Keratinocyte (primary cell): ENCODE results near the gene DHTKD1. TPM values are rescaled to one million over a fixed set of nuclear protein-coding genes. Genes with fewer than 3 reads are reported as not detected.

Experiments used
- DNase-seq: peaks from one replicate; pipeline ENCODE4 v3.0.0-alpha.2; 2011; ENCODE audit warnings: low read depth, missing footprints, low spot score
- FAIRE-seq: peaks from 2 replicates; lab custom pipeline; 2011; peaks lifted over from hg19 to GRCh38; lab: Jason Lieb, UNC
- H2AFZ ChIP-seq: 2 replicates; pipeline ENCODE4 v1.6.0; 2012; ENCODE audit warnings: low read length, control low read depth, inconsistent platforms; ENCODE audit not compliant: control insufficient read depth
- H3K27ac ChIP-seq: 2 replicates; pipeline ENCODE4 v1.5.1; 2011; ENCODE audit warnings: low read length; ENCODE audit not compliant: control insufficient read depth, insufficient read depth
- H3K27me3 ChIP-seq: 3 replicates; pipeline ENCODE4 v1.6.0; 2011; ENCODE audit warnings: low read length; ENCODE audit not compliant: control insufficient read depth, insufficient read depth; ENCODE audit errors: extremely low read depth
- H3K36me3 ChIP-seq, 2 experiments: 2 replicates in 1 of 2; 3 replicates in 1 of 2; pipeline ENCODE4 v1.5.1; 2011; ENCODE audit warnings: low read length in 2 of 2, mild to moderate bottlenecking in 1 of 2; ENCODE audit not compliant: control insufficient read depth in 2 of 2, insufficient read depth in 2 of 2; ENCODE audit errors: extremely low read depth in 1 of 2
- H3K4me1 ChIP-seq: 3 replicates; pipeline ENCODE4 v1.5.1; 2011; ENCODE audit warnings: low read length; ENCODE audit not compliant: control insufficient read depth, insufficient read depth; ENCODE audit errors: extremely low read depth
- H3K4me2 ChIP-seq: 3 replicates; pipeline ENCODE4 v1.6.0; 2011; ENCODE audit warnings: low read depth, low read length; ENCODE audit not compliant: control insufficient read depth, insufficient read depth; ENCODE audit errors: extremely low read depth
- H3K4me3 ChIP-seq, 3 experiments: fragments of 200-600 bp in 1 of 3; sonication (generic) in 1 of 3; 2 replicates in 2 of 3; 3 replicates in 1 of 3; pipeline ENCODE4 v1.5.1; 2011 to 2016; ENCODE audit warnings: low read length in 3 of 3, mild to moderate bottlenecking in 3 of 3, control low read depth in 2 of 3, inconsistent platforms in 1 of 3, low read depth in 1 of 3, mixed read lengths in 1 of 3, mixed run types in 1 of 3, moderate library complexity in 1 of 3; ENCODE audit not compliant: control insufficient read depth in 2 of 3, insufficient read depth in 2 of 3; ENCODE audit errors: extremely low read depth in 1 of 3
- H3K79me2 ChIP-seq: 2 replicates; pipeline ENCODE4 v1.6.0; 2012; ENCODE audit warnings: low read length; ENCODE audit not compliant: control insufficient read depth, insufficient read depth
- H3K9ac ChIP-seq: 3 replicates; pipeline ENCODE4 v1.6.0; 2011; ENCODE audit warnings: low read length; ENCODE audit not compliant: control insufficient read depth, insufficient read depth; ENCODE audit errors: extremely low read depth
- H3K9me1 ChIP-seq: 3 replicates; pipeline ENCODE4 v1.6.0; 2011; ENCODE audit warnings: low read length; ENCODE audit not compliant: control insufficient read depth, insufficient read depth; ENCODE audit errors: extremely low read depth
- H3K9me3 ChIP-seq: 2 replicates; pipeline ENCODE4 v1.5.1; 2012; ENCODE audit warnings: low read depth, low read length; ENCODE audit not compliant: control insufficient read depth
- H4K20me1 ChIP-seq: 3 replicates; pipeline ENCODE4 v1.6.0; 2011; ENCODE audit warnings: low read length; ENCODE audit not compliant: control insufficient read depth, insufficient read depth; ENCODE audit errors: extremely low read depth
- EZH2 ChIP-seq: IDR thresholded peaks from one replicate; pipeline ENCODE4 v1.6.1; 2012; ENCODE audit warnings: inconsistent platforms, mild to moderate bottlenecking, low read length, moderate library complexity
- dilution Hi-C: fragments of 300-500 bp; cut with MboI; formaldehyde crosslinking; loops from one replicate; pipeline ENCODE4 v1.7.0; 2020; ENCODE audit warnings: low sequenced_read_pairs; ENCODE audit not compliant: extremely low pct_ligation_motif_present
- polyA plus RNA-seq, 5 experiments: library from polyadenylated mRNA; depleted of rRNA in 3 of 5; stranded (reverse) in 3 of 5; stranded (forward) in 1 of 5; unstranded in 1 of 5; fragments of >200 nt; gene quantifications; 1 replicate in 1 of 5; 2 replicates in 3 of 5; 3 replicates in 1 of 5; pipeline versions ENCODE4 v1.2.1 to v1.2.3, GENCODE V29; 2011 to 2012; ENCODE audit warnings: missing spikeins in 2 of 5, low read depth in 1 of 5, low replicate concordance in 1 of 5
- TF ChIP-seq, protein P1 (sequence below), 3 experiments: IDR thresholded peaks in 1 of 3; conservative IDR thresholded peaks in 1 of 3; optimal IDR thresholded peaks in 1 of 3; 2 replicates in 2 of 3; 3 replicates in 1 of 3; pipeline versions ENCODE3 to v1.5.1; 2011; ENCODE audit warnings: low read length in 3 of 3, mild to moderate bottlenecking in 3 of 3, moderate library complexity in 2 of 3, control low read depth in 1 of 3, inconsistent platforms in 1 of 3; ENCODE audit not compliant: insufficient read depth in 2 of 3; ENCODE audit errors: extremely low read depth in 1 of 3

The DHTKD1 gene
- polyA plus RNA-seq, 1 donor (not counting 4 experiments of a cell fraction or from before 2014, with no cell fraction given) = 12.8 TPM

DNA sequence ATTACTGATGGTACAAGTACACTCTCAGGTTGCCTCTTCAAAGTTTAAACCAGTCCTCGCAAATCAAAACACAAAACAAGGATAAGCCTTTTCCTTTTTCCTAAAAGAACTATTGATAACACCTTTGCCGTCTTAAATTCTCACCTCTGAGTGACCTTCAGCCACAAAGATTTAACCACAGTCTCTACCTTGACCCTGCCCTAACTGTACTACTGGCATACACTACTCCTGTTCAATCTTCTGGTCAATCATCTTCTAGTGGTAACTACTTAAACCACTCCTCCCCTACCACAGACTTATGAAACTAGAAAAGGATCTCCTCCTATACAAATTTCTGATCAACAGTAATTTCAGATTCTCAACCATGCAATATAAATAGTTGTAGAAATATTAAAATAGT is 41.2 kb upstream of the DHTKD1 start:
- Histone ChIP-seq H3K9me3 (no peaks in the 10 kb centered on the region), H3K27me3 (no peaks in the 10 kb centered on the region), H3K4me1 (peaks cover under 1% of the 10 kb centered on the region), H3K4me3 (no peak overlapping the region), H3K9me1 (no peaks in the 10 kb centered on the region), H3K79me2 (peaks cover 67% of the 10 kb centered on the region), H2AFZ (no peak overlapping the region), H3K36me3 (peaks cover 11 to 15% of the 10 kb centered on the region in 2 experiments), H3K4me2 (no peak overlapping the region), H3K27ac (no peak overlapping the region), H4K20me1 (no peaks in the 10 kb centered on the region), H3K9ac (no peak overlapping the region)
- TF ChIP-seq, protein P1, sequence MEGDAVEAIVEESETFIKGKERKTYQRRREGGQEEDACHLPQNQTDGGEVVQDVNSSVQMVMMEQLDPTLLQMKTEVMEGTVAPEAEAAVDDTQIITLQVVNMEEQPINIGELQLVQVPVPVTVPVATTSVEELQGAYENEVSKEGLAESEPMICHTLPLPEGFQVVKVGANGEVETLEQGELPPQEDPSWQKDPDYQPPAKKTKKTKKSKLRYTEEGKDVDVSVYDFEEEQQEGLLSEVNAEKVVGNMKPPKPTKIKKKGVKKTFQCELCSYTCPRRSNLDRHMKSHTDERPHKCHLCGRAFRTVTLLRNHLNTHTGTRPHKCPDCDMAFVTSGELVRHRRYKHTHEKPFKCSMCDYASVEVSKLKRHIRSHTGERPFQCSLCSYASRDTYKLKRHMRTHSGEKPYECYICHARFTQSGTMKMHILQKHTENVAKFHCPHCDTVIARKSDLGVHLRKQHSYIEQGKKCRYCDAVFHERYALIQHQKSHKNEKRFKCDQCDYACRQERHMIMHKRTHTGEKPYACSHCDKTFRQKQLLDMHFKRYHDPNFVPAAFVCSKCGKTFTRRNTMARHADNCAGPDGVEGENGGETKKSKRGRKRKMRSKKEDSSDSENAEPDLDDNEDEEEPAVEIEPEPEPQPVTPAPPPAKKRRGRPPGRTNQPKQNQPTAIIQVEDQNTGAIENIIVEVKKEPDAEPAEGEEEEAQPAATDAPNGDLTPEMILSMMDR (optimal IDR thresholded peaks at IDR 0.05 in 1 of 3, IDR thresholded peaks at IDR 0.05 in 1 of 3, conservative IDR thresholded peaks at IDR 0.05 in 1 of 3; ENCODE audit: extremely low read depth in 1 of 3, insufficient read depth in 2 of 3, low read length in 3 of 3) = no peak
- no peak for TF ChIP-seq EZH2
- dilution Hi-C loops = no loop called here
- DNase-seq (no peak), FAIRE-seq (no peak)

DNA sequence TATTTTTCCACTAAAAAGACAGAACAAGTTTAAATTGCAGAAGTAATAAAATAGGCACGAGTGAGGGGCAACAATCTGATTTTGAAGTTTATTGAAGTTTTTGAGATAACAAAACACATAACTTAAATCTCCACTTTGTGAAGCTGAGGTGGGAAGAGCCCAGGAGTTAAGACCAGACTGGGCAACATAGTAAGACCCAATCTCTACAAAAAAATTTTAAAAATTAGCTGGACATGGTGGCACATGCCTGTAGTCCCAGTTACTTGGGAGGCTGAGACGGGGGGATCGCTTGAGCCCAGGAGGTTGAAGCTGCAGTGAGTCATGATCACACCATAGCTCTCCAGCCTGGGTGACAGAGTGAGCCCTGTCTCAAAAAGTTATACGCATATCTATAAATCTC is 37.4 kb upstream of the DHTKD1 start:
- no peaks in the 10 kb centered on the region for H3K9me3 ChIP-seq
- DNase-seq (no peak), FAIRE-seq (no peak)
- H2AFZ ChIP-seq = no peak overlapping the region
- TF ChIP-seq, protein P1 (optimal IDR thresholded peaks at IDR 0.05 in 1 of 3, IDR thresholded peaks at IDR 0.05 in 1 of 3, conservative IDR thresholded peaks at IDR 0.05 in 1 of 3; ENCODE audit: extremely low read depth in 1 of 3, insufficient read depth in 2 of 3, low read length in 3 of 3) = no peak
- TF ChIP-seq EZH2 = no peak
- H3K4me1 ChIP-seq = no peaks in the 10 kb centered on the region
- H3K27me3 ChIP-seq = no peaks in the 10 kb centered on the region
- H3K4me2 ChIP-seq = no peak overlapping the region
- no peaks in the 10 kb centered on the region for H4K20me1 ChIP-seq
- no peaks in the 10 kb centered on the region for H3K9me1 ChIP-seq
- H3K79me2 ChIP-seq = peaks cover 71% of the 10 kb centered on the region
- H3K36me3 ChIP-seq = peaks cover 13 to 26% of the 10 kb centered on the region in 2 experiments
- dilution Hi-C loops = no loop called here
- H3K9ac ChIP-seq = no peak overlapping the region
- no peak overlapping the region for H3K27ac ChIP-seq
- H3K4me3 ChIP-seq = no peak overlapping the region
